Hepatic stellate cell (primary cell): ENCODE results near the gene ELMO1.

Experiments used
- DNase-seq: peaks from one replicate; pipeline ENCODE4 v3.0.0; 2011; ENCODE audit warnings: low spot score

ELMO1 gene

DNA sequence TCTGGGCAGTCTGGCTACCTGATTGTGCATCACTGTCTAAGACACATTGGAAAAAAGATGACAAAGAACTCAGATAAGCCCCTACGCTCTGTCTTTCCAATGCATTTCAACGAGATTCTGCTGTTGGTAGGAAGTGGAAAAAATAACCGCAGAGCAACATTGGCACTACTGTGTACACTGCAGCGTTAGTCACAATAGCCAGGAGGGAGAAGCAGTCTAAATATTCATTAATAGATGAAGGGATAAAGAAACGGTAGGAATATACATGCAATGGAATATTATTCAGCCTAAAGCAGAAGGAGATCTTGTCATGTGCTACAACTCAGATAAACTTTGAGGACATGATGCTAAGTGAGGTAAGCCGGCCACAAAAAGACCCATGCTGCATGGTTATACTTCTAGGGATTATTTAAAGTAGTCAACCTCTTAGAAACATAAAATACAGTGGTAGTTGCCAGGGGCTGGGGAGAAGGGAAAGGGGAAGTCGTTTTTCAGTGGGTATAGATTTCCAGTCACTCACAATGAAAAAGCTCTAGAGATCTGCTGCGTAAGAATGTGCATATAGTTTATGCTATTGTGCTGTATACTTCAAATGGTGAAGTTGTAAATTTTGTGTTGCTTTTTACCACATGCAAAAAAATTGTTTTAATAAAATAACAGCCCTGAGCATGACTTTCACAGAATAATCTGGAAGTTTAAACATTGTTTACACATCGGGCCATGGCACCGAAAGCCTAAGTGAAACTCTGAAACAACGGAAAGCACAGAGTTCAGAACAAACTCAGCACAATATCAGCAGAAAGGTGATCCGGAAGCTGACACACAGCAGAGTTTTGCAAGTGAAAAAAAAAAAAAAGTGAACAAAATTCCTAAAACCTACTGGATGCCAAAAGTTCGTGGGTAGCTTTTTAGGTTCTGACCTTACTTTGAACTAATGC, 40.1 kb downstream of the ELMO1 start:
- no peak for DNase-seq

DNA sequence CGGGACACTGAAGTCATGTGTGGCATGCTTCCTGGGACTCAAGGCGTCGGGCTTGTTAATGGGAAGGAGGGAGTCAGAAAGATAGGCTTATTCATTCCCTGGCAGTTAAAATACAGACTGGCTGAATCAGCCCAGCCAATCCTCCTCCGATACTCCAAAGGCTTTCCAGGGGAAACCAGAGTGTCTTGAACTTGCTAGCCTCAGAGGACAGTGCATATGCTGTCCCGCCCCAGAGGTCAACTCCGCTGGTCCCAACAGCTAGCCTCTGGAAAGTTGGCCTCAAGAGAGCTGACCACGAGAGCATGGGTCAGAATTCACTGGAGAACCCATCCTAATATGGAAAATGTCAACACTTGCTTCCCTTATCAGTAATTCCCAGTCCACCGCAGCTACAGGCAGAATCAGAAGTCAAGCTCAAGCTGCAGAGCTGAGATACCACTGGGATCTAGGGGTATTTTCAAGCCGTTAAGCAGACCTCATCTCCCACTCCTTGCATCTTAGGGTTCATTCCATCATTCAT, 43.0 kb downstream of the ELMO1 start:
- no peak for DNase-seq

DNA sequence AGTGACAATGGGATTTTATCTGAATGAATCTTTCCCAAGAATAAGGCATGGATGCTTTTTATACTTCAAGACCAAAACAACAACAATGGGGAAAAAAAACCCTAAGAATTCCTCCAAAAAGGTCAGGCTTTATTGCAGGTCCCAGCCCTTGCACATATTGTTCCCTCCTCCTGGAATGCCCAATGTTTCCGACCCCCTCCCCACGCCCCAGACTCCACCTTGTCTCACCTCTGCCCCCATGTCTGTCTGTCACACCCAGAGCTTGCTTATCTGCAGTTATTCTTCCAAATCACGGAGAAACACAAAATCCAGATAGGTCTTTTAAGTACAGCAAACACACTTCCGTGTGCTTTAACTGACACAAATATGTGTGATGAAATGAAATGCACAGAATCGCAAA, 43.5 kb downstream of the ELMO1 start:
- no peak for DNase-seq

DNA sequence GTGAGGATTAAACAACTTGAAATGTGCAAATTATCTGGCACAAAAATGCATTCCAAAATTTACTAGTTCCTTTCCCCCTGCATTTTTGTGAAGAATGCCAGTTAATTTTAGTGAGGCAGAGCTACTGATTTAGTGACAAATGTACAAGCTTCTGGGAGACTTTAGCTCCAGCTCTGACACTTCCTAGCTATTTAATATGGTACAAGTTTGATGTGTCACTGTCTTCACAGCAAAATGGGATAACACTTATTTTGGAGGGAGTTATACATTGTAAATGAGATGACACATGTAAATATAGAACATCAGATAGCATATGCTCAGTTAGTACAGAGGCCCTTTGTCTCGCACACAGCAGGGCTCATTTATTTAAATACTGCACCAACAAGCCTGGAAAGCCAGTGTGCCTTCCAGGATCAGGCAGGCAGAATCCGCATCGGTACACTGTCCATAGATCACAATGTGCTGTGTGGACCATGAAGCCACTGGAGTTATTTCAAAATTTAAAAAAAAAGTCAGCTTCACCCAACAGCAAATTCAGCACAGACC, 48.7 kb downstream of the ELMO1 start:
- no peak for DNase-seq

DNA sequence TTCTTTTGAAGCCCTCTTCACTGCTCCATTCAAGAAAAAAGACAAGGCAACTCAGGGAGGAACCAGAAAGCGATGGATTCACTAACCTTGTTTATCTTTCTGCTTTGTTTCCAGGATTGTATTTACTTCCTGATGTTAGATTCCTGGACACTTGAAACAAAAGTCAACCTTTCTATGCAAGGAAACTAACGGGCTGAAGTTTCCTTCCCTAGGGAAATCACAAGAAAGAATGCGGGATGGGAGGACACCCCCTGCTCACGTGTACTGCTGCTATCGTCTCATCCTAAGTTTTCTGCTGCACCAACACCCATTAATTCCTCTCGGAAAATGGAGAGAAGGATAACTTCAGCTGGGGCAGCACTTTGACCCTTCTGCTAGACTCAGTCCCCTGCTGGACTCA, 50.3 kb downstream of the ELMO1 start:
- no peak for DNase-seq

DNA sequence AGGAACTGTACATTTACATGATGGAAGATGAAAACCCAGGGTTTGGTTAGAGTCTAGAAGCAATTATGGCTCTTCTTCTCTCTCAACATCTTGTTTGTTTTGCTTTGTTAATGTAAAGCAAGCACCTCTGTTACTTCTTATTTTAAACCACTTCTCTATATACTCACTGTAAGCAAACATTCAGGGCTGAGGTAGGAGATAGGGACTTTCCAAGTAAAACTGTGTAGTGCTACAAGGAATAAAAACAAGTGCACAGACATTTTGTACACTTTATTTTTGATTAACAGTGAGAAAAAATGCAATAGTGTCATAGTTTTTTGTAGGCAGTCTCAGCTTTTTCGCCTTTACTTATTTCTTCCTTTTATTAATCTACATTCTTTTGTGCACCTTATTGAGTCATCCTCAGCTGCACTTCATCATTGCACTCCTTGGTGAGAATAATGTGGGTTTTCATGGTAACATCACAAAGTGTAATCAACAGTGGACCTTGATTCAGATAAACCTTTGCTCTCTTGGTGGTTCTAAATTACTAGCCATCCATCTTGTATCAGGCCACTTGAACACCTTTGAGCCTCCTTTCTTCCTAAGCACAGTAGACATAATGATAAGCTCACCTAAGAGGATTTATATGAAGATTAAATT, 52.9 kb downstream of the ELMO1 start:
- DNase-seq = no peak

GRCh38 chr7:37394158-37394557, 54.5 kb downstream of the ELMO1 start:
- no peak for DNase-seq

- DNase-seq = no peak
These were observed 55.2 kb downstream of the ELMO1 start for GRCh38 chr7:37393476-37393875.

- DNase-seq = no peak
These were observed 56.0 kb downstream of the ELMO1 start for GRCh38 chr7:37392673-37393017.

DNA sequence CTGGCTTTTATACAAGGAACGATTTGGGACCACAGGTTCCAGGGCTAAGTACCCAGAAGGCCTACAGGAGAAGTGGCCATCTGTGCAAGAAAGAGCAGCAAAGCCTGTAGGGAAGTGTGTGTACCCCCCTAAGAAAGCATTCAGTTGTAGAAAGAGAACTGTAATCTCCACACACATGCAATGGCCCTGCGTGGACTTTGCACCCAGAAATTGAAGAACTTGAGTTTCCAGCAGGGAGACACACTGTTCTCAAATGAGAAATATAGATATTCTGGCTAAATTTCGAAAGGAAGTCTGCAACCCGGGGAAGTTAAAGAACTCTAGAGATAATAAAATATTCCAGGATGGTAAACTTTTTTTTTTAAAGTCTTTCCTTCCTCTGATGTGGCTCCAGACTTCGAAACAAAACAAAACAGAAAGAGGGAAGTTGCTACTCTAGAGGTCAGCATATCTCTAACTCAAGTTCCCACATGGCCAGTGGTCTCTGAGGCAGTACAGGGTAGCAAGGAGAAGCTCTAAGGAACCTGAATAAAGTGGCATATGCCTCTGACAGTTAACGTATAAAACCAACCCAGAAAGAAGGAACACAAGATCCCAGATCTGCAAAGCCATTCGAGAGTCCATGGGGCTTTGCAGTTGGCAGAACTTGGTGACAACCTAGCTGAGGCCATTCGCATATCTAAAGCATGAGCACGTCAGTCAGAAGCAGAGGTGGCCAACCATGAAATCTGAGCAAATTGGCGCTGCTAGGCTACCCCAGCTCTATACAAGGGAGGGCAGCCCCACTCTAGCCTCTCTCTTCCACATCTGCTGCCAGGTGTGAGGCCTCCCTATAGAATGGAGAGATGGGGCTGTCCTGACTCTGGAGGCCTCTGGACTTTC, 56.6 kb downstream of the ELMO1 start:
- DNase-seq = no peak

GRCh38 chr7:37390114-37390513, 58.5 kb downstream of the ELMO1 start:
- no peak for DNase-seq

GRCh38 chr7:37388811-37389210, 59.9 kb downstream of the ELMO1 start:
- no peak for DNase-seq

GRCh38 chr7:37385787-37386186, 62.9 kb downstream of the ELMO1 start:
- DNase-seq = no peak

DNA sequence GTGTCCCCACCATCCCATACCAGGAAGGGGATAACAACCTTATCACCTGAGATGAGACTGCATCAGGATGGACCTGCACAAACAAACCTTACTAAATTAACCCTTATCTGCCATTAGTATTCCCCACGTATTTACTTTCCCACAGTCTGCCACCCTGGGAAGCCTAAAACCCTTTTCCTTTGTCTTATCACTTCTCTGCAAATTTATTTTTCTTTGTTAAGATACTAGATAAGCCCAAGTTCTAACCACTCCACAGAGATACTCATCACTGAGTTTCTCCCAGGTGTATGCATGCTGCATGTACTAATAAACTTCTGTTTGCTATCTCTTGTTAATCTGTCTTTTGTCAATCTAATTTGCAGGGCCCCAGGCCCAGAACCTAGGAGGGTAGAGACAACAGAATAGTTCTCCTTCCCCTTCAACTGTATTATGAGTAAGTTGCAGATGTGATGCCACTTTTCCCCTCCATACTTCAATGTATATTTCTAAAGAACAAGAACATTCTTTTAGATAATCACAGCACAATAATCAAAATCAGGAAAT, 66.0 kb downstream of the ELMO1 start:
- no peak for DNase-seq

DNA sequence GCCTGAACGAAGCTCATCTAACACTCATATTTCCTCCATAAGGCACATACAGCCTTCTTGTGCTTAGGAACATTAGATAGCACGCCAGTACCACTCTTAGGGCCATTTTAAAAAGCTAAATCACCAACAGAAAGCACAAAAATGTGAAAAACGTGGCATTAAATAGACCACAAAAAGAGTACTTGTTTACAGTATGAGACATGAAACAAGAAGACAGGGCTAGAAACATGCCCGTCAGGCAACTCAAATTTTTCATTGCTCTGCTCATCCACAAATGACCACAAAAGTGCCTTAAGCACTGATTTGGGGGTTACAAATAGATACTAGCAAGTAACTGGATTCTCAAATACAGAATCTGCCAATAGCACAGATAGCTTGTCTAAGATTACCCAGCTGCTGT, 67.8 kb downstream of the ELMO1 start:
- no peak for DNase-seq

DNA sequence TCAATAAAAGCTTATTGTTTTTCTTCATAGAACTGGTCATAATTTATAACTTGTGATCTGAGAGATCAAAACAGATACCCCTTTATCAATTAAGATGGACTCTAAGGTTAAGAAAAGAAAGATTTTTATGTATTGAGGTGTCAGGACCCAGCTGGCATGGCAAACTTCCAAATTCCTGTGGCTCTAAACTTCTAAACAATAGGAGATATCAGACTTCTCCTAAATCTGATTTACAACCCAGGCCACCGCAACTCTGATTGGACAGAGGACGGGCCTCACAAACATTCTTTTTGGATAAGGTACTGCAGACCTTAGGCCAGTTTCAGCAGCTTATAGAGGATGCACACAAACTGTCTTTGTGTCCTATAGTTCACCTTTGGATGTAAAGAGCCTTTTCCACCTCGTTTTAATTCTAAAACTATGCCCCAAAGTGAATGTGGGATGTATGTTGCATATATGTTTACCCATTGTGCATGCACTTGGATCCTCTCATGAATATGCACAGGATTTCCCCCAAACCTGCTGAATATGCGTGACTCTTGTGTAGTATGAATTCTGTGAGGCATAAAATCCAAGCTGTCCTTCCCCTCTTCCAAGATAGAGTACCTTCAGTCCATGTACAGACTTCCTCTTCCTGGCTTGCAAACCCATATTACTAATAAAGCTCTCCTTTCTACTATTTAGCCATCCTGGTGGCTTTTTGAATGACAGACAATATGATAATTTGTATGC, 69.0 kb downstream of the ELMO1 start:
- DNase-seq = no peak

DNA sequence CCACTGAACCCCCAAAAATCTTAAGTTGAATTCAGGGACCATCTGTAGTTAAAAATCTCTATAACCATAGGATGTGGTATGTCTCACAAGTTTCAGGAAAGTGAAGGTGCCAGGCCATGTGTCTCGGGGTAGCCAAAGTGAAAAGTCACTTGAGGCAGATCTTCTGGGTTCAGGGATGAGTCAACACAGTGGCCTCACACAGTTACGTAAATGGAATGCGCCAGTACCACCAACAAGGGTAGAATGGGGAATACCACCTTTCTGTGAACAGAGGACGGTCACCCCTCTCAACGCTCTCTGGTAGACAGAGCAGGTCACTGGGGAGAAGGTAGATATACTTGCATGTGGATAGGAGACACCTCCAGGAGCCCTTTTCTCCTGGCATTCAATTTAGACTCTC, 71.4 kb downstream of the ELMO1 start:
- DNase-seq = no peak

DNA sequence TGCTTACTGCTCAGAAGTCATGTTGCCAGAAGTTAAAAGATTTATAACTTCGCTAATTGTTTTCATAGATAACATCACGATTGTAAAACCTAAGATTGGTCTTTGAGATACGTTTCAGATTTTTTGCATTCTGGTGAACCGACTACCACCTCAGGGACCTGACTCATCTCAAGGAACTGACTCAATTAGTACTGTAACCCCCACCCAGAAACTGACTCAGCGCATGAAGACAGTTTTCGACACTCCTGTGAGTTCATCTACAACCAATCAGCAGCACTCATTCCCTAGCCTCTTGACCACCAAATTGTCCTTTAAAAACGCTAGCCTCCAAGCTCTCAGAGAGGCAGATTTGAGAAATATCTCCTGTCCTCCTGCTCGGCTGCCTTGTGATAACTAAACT, 72.3 kb downstream of the ELMO1 start:
- no peak for DNase-seq

DNA sequence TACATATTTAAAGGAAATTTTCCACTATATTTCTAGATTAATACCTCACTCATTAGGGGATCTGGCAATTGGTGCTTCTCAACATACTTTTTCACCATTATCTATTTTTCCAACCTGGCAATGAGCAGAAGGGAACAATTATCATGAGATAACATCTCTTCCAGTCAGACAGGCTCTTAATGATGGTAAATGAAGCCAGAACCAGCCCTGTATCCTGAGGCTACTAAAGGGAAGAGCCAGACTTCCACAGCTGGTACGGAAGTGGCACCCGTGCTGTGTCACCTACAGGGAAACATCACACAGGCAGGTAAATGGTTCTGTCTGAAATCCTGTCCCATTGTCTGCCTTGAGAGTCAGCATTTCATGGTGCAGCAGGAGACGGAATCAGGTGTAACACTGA, 75.9 kb downstream of the ELMO1 start:
- no peak for DNase-seq

DNA sequence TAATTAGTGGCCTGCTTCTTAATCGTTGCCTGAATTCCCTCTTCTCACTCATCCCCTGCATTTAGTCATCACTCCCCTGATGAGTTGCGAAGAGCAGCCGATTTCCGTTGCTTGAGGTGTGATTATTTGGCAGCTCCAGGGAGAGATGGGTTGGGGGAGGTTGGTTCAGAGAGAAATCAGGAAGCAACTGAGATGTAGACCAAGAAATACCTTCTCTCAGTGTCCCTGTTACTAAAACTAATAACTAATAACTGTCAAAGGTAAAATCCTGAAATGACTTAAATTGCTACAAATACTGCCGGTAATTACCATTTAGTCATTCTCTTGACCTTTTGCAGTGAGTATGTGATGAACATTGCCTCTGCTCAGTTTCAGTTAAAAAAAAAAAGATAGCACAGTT, 76.9 kb downstream of the ELMO1 start:
- no peak for DNase-seq

- no peak for DNase-seq
These were observed 78.8 kb downstream of the ELMO1 start for GRCh38 chr7:37369906-37370305.
